ENCODE measurements around the gene RIC8B. TPM values are rescaled to one million over a fixed set of nuclear protein-coding genes. Genes with fewer than 3 reads are reported as not detected.
A peak's percentile ranks its signal among the peaks of the same experiment; 100 is the strongest.

RIC8B gene
- total RNA-seq, 1 experiment from 2014 or later: 14.9 TPM

DNA sequence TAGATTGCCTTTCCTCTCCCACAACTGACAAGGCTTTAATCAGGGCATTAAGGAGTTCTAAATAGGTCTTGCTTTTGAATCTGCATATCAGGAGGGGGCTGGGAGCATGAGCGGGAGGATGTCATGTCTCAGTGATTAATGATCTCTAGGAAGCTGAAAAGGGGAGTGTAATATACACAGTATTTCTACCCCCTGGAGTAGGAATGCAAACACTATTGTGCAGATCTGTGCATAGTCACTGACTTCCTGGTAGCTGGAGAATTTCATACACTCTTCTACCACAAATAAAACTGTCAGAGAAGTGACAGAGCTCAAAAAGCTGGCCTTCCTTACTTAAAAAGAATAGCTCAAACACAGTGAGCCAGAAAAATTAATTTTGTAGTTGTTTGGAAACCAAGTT lies 65.8 kb downstream of the RIC8B start:
- peak overlapping the region; percentile 27; the same call in 1 of the 2 replicates for H3K4me2 ChIP-seq
- ChIA-PET CTCF (no interaction called here), POLR2A (ENCODE audit: unreplicated experiment) (no interaction called here)
- H3K4me1 ChIP-seq (replicated peaks; ENCODE audit: insufficient read depth): peaks cover 16% of the 10 kb centered on the region
- H3K27ac ChIP-seq: peak overlapping the region; percentile 43
- H2AFZ ChIP-seq: no peak overlapping the region
- H3K9me2 ChIP-seq (ENCODE audit: insufficient read depth): no peaks in the 10 kb centered on the region
- H3K27me3 ChIP-seq (ENCODE audit: insufficient read depth, low read depth): no peaks in the 10 kb centered on the region
- intact Hi-C loops (cut with micrococcal nuclease; ENCODE audit: unreplicated experiment): loop anchor here (2.0 kb wide), 1 partner anchor 613 kb away; no protein-coding TSS in a partner anchor
- DNase-seq: peak; percentile 19 to 73
- no peak overlapping the region for H3K4me3 ChIP-seq
- no peaks in the 10 kb centered on the region for H3K36me3 ChIP-seq (ENCODE audit: low read depth)
- H3K79me2 ChIP-seq (ENCODE audit: low read depth): no peaks in the 10 kb centered on the region
- BruUV-seq (replicated peaks): no TSS peak
- H4K20me1 ChIP-seq (ENCODE audit: insufficient read depth): no peaks in the 10 kb centered on the region
- H3F3A ChIP-seq (ENCODE audit: insufficient read depth, low read depth): no peaks in the 10 kb centered on the region; the same call in 1 of the 2 replicates
- H3K9me3 ChIP-seq (ENCODE audit: insufficient read depth, low read depth): no peaks in the 10 kb centered on the region
- no peak for TF ChIP-seq EZH2 (IDR thresholded peaks at IDR 0.05; ENCODE audit: low read depth)
- TF ChIP-seq, protein P1, sequence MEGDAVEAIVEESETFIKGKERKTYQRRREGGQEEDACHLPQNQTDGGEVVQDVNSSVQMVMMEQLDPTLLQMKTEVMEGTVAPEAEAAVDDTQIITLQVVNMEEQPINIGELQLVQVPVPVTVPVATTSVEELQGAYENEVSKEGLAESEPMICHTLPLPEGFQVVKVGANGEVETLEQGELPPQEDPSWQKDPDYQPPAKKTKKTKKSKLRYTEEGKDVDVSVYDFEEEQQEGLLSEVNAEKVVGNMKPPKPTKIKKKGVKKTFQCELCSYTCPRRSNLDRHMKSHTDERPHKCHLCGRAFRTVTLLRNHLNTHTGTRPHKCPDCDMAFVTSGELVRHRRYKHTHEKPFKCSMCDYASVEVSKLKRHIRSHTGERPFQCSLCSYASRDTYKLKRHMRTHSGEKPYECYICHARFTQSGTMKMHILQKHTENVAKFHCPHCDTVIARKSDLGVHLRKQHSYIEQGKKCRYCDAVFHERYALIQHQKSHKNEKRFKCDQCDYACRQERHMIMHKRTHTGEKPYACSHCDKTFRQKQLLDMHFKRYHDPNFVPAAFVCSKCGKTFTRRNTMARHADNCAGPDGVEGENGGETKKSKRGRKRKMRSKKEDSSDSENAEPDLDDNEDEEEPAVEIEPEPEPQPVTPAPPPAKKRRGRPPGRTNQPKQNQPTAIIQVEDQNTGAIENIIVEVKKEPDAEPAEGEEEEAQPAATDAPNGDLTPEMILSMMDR (conservative IDR thresholded peaks at IDR 0.05): no peak

DNA sequence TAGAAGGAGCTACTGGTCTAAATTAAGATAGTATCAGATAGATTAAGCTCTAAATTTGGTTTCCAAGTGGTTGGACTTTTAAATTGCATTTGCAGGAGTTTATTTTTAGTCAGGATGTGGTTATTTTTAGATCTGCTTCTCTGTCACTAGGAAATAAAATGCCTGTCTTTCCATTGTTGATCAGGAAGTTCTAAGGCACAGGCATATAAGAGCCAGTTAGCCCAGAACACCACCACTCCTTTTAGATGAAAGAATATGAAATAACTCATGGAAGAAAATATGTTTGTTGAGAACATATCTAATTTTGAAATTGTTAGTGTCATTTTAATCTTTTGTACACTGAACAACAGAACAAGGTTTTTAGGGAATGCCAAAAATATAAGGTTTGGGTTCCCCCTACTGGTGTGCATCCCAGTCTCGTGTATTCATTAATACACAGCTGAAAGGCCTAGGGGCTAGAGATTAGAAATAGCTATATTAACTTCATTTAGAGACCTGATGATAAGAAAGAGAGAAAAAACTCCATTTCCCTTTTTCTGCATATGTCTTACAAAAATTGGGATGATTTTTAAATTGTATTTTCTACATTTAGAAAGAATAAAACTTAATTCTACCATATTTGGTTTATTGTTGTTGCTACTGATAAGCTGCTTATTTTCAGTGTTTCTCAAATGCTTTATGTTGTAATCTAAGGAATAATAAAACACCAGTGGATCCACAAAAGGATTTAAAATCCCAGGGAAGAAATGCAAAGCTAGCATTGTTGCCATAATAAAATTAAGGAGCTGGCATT lies 67.2 kb downstream of the RIC8B start:
- Histone ChIP-seq H2AFZ (no peak overlapping the region), H3K9me2 (ENCODE audit: insufficient read depth) (no peaks in the 10 kb centered on the region), H3K27me3 (ENCODE audit: insufficient read depth, low read depth) (no peaks in the 10 kb centered on the region), H3K4me1 (replicated peaks; ENCODE audit: insufficient read depth) (peaks cover 16% of the 10 kb centered on the region), H4K20me1 (ENCODE audit: insufficient read depth) (no peaks in the 10 kb centered on the region), H3K36me3 (ENCODE audit: low read depth) (0 out of 2 replicates have a peak, but pooled peaks cover 6% of the 10 kb centered on the region), H3K79me2 (ENCODE audit: low read depth) (no peaks in the 10 kb centered on the region), H3K4me3 (no peak overlapping the region), H3K4me2 (no peak overlapping the region), H3F3A (ENCODE audit: insufficient read depth, low read depth) (no peaks in the 10 kb centered on the region; the same call in 1 of the 2 replicates), H3K9me3 (ENCODE audit: insufficient read depth, low read depth) (no peaks in the 10 kb centered on the region), H3K27ac (no peak overlapping the region)
- no TSS peak for BruUV-seq (replicated peaks)
- ChIA-PET POLR2A (ENCODE audit: unreplicated experiment) (interaction anchor here (0.7 kb wide), 1 partner anchor 237 kb away, joined by 6 read pairs; no protein-coding TSS in a partner anchor), CTCF (interaction anchor here (0.5 to 1.3 kb wide), 4 partner anchors 455 to 486 kb away, joined by 3 to 7 read pairs (median 4); no protein-coding TSS in a partner anchor)
- intact Hi-C loops (cut with micrococcal nuclease; ENCODE audit: unreplicated experiment): loop anchor here (1.0 to 2.0 kb wide), 2 partner anchors 455 to 615 kb away; no protein-coding TSS in a partner anchor
- TF ChIP-seq EZH2 (IDR thresholded peaks at IDR 0.05; ENCODE audit: low read depth): no peak
- TF ChIP-seq, protein P1 (conservative IDR thresholded peaks at IDR 0.05): peak; percentile 78
- DNase-seq: peak in 1 of 2 experiments; percentile 14

DNA sequence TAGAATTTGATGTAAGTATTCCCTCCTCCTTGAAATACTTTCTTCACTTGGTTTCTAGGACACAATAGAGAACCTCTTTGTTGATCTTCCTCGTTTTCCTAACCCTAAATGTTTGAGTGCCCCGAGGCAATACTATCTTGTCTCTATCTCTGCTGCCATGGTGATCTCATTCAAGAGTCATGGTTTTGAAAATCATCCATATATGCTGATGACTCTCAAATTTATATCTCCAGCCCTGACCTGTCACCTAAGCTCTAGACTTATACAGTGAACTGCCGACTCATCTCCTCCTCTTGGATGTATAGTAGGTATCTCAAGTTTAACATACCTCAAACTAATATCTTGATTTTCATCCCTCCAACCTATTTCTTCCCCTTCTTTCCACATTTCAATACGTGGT lies 71.4 kb downstream of the RIC8B start:
- Histone ChIP-seq H3K27me3 (ENCODE audit: insufficient read depth, low read depth) (no peaks in the 10 kb centered on the region), H3K9me3 (ENCODE audit: insufficient read depth, low read depth) (no peaks in the 10 kb centered on the region), H2AFZ (no peak overlapping the region), H3K4me2 (no peak overlapping the region), H4K20me1 (ENCODE audit: insufficient read depth) (no peaks in the 10 kb centered on the region), H3F3A (ENCODE audit: insufficient read depth, low read depth) (no peaks in the 10 kb centered on the region), H3K27ac (no peak overlapping the region), H3K4me3 (no peak overlapping the region), H3K79me2 (ENCODE audit: low read depth) (no peaks in the 10 kb centered on the region), H3K4me1 (replicated peaks; ENCODE audit: insufficient read depth) (no peaks in the 10 kb centered on the region), H3K36me3 (ENCODE audit: low read depth) (0 out of 2 replicates have a peak, but pooled peaks cover 9% of the 10 kb centered on the region), H3K9me2 (ENCODE audit: insufficient read depth) (no peaks in the 10 kb centered on the region)
- intact Hi-C loops (cut with micrococcal nuclease; ENCODE audit: unreplicated experiment): no loop called here
- no peak for TF ChIP-seq EZH2 (IDR thresholded peaks at IDR 0.05; ENCODE audit: low read depth)
- TF ChIP-seq, protein P1 (conservative IDR thresholded peaks at IDR 0.05): no peak
- no peak for DNase-seq
- CTCF ChIA-PET: no interaction called here
- BruUV-seq (replicated peaks): no TSS peak
- POLR2A ChIA-PET (ENCODE audit: unreplicated experiment): no interaction called here
